ENCODE results near the gene CDK5RAP2. TPM values are rescaled to one million over a fixed set of nuclear protein-coding genes. Genes with fewer than 3 reads are reported as not detected.

The CDK5RAP2 gene
- total RNA-seq, 1 donor from 2014 or later: 74.0 TPM

DNA sequence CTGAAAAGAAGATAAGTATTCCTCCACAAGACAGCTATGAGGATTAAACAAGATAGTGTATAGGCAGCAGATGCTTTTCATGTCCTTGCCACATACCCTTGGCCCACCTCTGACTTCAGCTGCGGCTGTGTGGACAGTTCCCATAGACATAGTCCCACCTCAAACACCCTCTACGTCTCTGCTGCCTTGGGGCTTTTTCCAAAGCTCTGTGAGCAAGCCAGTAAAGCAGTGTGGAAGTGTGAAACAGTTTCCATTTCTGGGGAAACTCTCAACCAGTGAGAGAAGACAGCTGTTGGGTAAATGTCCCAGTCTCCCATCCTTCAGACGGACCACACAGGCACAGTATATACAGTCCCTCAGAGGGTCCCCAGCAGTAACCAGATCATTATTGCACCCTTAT, 125.5 kb downstream of the CDK5RAP2 start:
- ATAC-seq (ENCODE audit: poor library complexity) (peak; percentile 27), DNase-seq (no peak)
- intact Hi-C loops (cut with DNase I): no loop called here

GRCh38 chr9:120453792-120454191, 126.2 kb downstream of the CDK5RAP2 start:
- ATAC-seq (ENCODE audit: poor library complexity) (peak; percentile 68), DNase-seq (no peak)
- intact Hi-C loops (cut with DNase I): no loop called here

DNA sequence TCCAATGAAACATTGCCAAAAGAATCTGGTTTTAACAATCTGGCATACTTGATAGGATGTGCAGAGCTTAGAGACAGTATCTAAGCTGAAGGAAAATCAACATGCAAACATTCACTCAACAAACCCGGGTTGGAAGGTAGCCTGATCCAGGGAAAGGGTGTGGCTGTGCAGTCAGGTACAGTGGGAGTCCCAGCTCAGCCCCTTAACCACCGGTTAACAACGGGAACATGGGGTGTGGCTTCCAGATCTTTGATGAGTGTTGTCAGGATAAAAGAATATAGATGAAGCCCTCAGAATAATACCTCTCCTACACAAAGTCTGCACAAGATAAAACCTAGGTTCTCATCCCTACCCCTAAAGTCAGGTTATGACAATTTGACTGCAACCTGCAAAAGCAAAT, 127.3 kb downstream of the CDK5RAP2 start:
- intact Hi-C loops (cut with DNase I): no loop called here
- DNase-seq (no peak), ATAC-seq (ENCODE audit: poor library complexity) (no peak)

GRCh38 chr9:120450916-120451315, 129.1 kb downstream of the CDK5RAP2 start:
- no peak for DNase-seq
- ATAC-seq (ENCODE audit: poor library complexity): no peak
- intact Hi-C loops (cut with DNase I): no loop called here

DNA sequence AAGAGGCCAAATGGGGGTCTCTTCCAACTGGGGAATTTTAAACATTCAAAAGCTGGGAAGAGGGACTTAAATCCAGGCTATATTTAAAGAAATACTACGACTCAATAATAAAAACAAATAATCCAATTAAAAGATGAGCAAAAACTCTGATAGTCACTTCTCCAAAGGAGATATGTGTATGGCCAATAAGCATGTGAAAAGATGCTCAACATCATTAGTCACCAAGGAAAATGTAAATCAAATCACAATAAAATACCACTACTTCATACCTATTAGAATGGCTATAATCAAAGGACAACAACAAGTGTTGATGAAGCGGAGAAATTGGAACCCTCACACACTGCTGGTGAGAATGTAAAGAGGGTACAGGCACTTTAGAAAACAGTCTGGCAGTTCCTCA, 130.4 kb downstream of the CDK5RAP2 start:
- DNase-seq: no peak
- intact Hi-C loops (cut with DNase I): no loop called here
- ATAC-seq (ENCODE audit: poor library complexity): no peak

- intact Hi-C loops (cut with DNase I): no loop called here
- ATAC-seq (ENCODE audit: poor library complexity): no peak
- DNase-seq: no peak
Observed at GRCh38 chr9:120447959-120448500, 131.9 kb downstream of the CDK5RAP2 start.

GRCh38 chr9:120446671-120447070, 133.3 kb downstream of the CDK5RAP2 start:
- no peak for DNase-seq
- ATAC-seq (ENCODE audit: poor library complexity): no peak
- intact Hi-C loops (cut with DNase I): no loop called here

GRCh38 chr9:120443976-120444375, 136.0 kb downstream of the CDK5RAP2 start:
- DNase-seq: no peak
- ATAC-seq (ENCODE audit: poor library complexity): no peak
- intact Hi-C loops (cut with DNase I): no loop called here

DNA sequence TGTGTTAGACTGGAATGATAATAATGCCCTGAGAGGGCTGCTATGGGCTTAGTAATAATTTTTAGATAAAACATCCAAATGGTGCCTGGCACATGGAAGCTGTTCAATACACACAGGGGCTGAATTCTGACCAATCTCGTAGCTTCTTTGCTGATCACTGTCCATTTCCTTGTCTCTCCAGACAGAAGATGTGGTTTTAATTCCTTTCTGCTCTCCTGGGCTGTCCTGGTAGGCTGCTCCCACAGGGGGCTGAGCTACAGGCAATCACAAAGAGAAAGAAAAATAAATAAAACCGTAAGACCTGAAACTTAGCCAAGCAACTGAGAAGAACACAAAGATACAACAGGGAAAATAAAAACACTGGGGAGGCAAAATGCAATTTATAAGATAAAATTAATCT, 136.5 kb downstream of the CDK5RAP2 start:
- ATAC-seq (ENCODE audit: poor library complexity) (no peak), DNase-seq (no peak)
- intact Hi-C loops (cut with DNase I): no loop called here

GRCh38 chr9:120442308-120442995, 137.5 kb downstream of the CDK5RAP2 start:
- intact Hi-C loops (cut with DNase I): no loop called here
- no peak for DNase-seq
- ATAC-seq (ENCODE audit: poor library complexity): peak; percentile 21

GRCh38 chr9:120441426-120442307, 138.3 kb downstream of the CDK5RAP2 start:
- ATAC-seq (ENCODE audit: poor library complexity): no peak

GRCh38 chr9:120440791-120441190, 139.2 kb downstream of the CDK5RAP2 start:
- DNase-seq (no peak), ATAC-seq (ENCODE audit: poor library complexity) (no peak)
- intact Hi-C loops (cut with DNase I): no loop called here

More at GRCh38 chr9:120441426-120442307, 138.3 kb downstream of the CDK5RAP2 start:
- intact Hi-C loops (cut with DNase I): no loop called here
- DNase-seq: no peak

DNA sequence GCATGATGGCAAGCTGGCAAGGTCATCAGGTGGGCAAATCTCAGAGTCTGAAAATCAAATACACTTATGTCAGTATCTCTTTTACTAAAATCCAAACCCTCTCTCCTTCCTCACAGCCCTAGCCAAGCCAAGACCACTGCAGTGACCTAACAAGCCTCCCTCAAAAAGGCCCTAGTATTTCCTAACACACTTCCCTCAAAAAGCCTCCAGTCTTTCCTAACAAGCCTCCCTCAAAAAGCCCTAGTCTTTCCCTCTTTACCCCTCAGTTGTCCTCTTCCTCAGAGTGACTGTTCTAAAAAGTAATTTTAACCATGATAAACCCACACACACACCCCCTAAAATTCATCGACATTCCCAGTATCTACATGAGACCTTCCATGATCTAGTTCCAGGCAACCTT, 140.0 kb downstream of the CDK5RAP2 start:
- DNase-seq (no peak), ATAC-seq (ENCODE audit: poor library complexity) (no peak)
- intact Hi-C loops (cut with DNase I): no loop called here

DNA sequence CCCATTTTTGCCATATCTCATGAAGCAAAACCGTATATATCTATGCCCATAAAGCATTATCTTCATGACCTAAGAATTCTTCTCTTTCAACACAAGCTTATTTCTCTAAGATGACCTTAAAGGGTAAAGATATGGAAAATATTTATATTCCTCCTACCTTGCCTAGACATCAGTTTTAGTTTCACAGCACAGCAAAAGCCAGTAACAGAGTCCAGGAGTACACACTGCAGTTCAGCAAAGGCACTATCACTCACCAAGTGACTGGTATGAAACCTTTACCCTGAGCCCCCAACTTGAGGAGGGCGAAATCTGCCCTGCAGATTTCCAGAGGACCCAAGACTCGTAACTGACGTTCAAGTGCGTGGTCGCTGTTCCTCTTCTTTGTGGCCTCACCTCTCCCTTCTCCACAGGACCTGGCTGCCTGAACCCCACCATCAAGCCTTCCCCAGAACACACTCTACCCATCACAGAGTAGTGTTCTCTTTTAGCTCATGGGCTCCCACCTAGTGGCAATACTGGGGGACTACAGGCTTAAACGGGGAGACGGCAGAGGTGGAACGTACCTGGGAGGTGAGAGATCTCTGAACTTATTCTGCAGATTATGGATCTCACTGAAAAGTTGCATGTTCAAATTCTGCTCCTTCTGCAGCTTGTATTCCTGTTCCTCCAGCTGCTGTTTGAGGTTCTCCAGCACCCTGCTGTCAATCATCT, 141.0 kb downstream of the CDK5RAP2 start:
- intact Hi-C loops (cut with DNase I): no loop called here
- DNase-seq (no peak), ATAC-seq (ENCODE audit: poor library complexity) (no peak)

GRCh38 chr9:120438111-120438510, 141.9 kb downstream of the CDK5RAP2 start:
- no peak for ATAC-seq (ENCODE audit: poor library complexity)
- intact Hi-C loops (cut with DNase I): no loop called here
- no peak for DNase-seq

DNA sequence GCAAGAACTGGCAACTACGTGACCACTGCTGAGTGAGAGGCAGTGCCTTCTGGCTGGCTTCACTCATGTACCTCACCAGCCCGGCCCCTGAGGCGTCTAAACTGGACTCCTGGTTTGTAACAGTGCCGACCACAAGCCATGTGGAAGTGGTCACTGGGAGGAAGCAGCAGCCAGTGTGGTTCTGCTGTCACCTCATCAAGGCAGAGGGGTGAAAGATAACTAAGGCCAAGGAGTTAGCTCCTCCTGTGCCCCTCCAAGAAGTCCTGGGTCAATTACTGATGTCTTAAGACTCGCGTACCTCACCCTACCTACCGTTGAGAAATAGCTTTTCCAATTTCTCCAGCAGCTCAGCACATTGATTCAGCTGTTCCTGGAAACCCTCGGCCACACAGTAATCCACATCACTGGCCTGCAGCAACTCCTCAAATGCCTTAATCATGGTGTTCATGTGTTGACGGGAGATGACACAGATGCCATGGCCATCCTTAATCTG, 142.9 kb downstream of the CDK5RAP2 start:
- DNase-seq: peak; percentile 70
- peak; percentile 26 for ATAC-seq (ENCODE audit: poor library complexity)
- intact Hi-C loops (cut with DNase I): no loop called here

- no peak for ATAC-seq (ENCODE audit: poor library complexity)
- no peak for DNase-seq
- intact Hi-C loops (cut with DNase I): no loop called here
Observed at GRCh38 chr9:120436446-120436845, 143.5 kb downstream of the CDK5RAP2 start.

DNA sequence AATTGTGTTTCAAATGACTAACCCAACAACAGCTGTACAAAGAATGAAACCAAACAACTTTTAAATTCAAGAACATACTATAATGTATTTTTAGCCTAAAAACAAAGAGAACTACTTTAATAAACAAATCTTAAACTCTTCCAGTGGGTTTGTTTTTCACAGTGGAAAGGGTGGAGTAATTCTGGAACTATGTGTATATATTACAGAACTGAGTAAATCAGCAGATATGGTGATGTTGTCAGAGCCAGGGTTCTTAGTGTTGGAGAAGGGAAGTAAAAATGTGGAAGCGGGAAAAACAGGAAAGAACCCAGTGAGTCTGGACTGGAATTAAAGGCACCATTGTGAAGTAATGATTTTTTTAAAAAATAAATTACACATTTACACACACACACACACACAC, 144.9 kb downstream of the CDK5RAP2 start:
- intact Hi-C loops (cut with DNase I): no loop called here
- ATAC-seq (ENCODE audit: poor library complexity) (peak; percentile 54), DNase-seq (no peak)

GRCh38 chr9:120434532-120434931, 145.4 kb downstream of the CDK5RAP2 start:
- DNase-seq (peak; percentile 78), ATAC-seq (ENCODE audit: poor library complexity) (peak; percentile 87)
- intact Hi-C loops (cut with DNase I): no loop called here

Data from Right ventricle myocardium superior (tissue), 1 donor.